Left cardiac atrium (tissue), 4 donors: ENCODE data around the gene GORASP2. TPM values are rescaled to one million over a fixed set of nuclear protein-coding genes. Genes with fewer than 3 reads are reported as not detected.

Experiments used
- ATAC-seq, 2 donors: fragments of 200-7000 bp; cut with Tn5 transposase; one replicate each; pipeline ENCODE4 v1.9.1; 2020; ENCODE audit warnings: mild to moderate bottlenecking in 2 of 2, moderate library complexity in 2 of 2
- DNase-seq: peaks from one replicate; pipeline ENCODE4 v3.0.0-alpha.2; 2020
- intact Hi-C, 2 donors: fragments of 100-400 bp; cut with DNase I; formaldehyde crosslinking; loops; one replicate each; pipeline versions ENCODE4 v1.14.1 to v1.15.1; 2022 to 2023
- total RNA-seq, 2 donors: library from RNA; stranded (reverse); fragmentation: NEBNext Ultra II Directional; extraction: Animal tissue kit (Norgen Biotek cat#: 25700); gene quantifications; one replicate each; pipeline ENCODE4 v1.2.1, GENCODE V29; 2021
- donor health status: DM: no; HTN: yes; CAD: no.
- donor health status: DM: no; HTN: yes; CAD: no; lungs with severe emphysema.
- donor health status: DM: yes; HTN: yes; CAD: no.
- donor health status: Dilated cardiomyopathy.

Gene GORASP2
- total RNA-seq, 2 donors from 2014 or later, result 55.7 to 80.4 TPM

DNA sequence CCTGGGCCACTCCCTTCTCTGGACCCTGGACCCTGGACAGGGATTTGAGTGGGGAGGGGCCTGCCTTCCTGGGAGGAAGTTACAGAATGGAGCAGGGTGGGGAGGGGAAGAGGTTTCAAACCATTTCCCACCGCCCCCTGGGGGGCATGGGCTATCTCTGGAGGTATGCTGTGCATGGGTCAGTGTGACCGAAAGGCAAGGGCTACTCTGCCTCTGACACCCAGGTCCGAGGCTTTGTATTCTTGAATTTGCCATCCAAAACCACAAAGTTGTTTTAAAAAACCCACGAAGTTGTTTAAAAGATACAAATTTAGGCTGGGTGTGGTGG, 46.9 kb downstream of the GORASP2 start:
- DNase-seq (no peak), ATAC-seq (no peak)
- intact Hi-C loops, result loop anchor here in 1 of 2 donors (2.0 kb wide), 1 partner anchor 441 kb away; no protein-coding TSS in a partner anchor

DNA sequence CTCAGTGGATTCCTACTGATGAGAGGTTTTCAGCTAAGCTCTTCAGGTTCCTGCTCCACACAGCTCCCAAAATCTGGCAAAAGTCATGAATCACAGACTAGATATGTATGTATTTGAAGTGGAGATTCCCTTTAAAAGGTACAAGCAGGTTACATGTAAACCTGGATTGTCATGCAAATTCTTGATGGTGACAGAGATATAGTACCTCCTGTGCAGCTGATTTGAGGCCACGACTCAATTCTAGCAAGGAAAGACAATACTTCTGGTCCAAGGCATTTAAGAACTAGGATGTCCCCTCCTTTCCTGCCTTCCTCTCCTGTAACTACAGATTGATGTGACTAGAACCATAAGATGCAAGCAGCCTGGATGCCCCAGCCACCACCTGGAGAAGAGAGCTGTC, 55.0 kb downstream of the GORASP2 start:
- ATAC-seq (no peak), DNase-seq (no peak)
- intact Hi-C loops, result no loop called here

- DNase-seq, result no peak
- no peak for ATAC-seq
- intact Hi-C loops, result no loop called here
Measured at GRCh38 chr2:170985407-170985806, 56.4 kb downstream of the GORASP2 start.

- DNase-seq, result no peak
- intact Hi-C loops, result no loop called here
- no peak for ATAC-seq
Measured at GRCh38 chr2:170986566-170987258, 57.7 kb downstream of the GORASP2 start.

DNA sequence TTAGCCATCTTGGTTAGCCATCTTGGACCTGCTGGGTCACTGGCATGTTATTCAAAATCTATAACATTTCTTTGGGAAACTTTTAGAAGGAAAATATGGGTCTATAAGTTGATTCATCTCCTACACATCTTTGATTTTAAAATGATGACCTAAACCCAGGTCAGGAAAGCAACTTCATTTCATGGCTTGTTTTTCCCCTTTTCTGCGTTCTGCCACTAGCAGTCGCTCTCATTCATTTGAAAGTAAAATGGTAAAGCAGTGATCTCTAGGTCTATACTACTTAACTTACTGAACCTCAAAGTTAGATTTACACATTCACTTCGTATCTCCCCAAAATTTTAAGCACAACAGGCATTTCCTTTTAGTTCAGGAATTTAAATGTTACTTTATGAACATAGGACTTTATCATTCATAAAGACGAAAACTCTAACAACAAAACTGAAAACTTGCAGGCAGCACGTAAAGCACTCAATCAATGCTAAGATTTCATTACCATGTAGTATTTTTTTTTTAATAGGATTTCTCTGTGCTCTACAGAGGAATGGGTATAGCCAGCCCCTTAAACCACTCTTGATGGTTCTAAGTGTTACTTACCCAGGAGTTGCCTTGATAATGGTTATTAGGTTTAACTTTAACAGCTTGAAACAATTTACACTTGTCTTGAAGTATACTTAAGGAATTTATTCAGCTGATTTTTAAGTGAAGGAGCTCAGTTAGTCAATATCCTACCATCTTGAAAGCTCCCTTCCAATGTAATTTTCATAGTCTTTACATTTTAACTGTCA, 62.5 kb downstream of the GORASP2 start:
- no peak for DNase-seq
- intact Hi-C loops, result no loop called here

DNA sequence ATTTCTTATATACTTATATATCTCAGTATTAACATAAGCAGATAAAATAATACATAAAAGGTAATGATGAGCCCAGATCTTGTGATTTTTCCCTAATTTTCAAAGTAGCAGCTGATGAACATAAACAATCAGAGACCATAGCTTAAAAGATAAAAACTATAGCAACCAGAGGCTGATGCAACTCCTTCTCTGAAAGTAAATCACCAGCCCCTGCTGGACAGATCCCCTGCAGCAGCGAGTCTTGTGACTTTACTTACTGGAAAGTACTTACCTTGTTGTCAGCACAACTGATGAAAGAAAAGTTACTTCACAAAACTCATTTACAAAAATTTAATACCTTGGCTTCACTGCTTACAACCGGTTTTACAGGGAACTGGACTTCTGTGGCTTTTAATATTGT, 67.3 kb downstream of the GORASP2 start:
- DNase-seq (no peak), ATAC-seq (no peak)
- intact Hi-C loops, result no loop called here

More for the DNA sequence above, 62.5 kb downstream of the GORASP2 start:
- no peak for ATAC-seq

- intact Hi-C loops, result no loop called here
- ATAC-seq (no peak), DNase-seq (no peak)
Measured at GRCh38 chr2:170997893-170998597, 69.0 kb downstream of the GORASP2 start.

DNA sequence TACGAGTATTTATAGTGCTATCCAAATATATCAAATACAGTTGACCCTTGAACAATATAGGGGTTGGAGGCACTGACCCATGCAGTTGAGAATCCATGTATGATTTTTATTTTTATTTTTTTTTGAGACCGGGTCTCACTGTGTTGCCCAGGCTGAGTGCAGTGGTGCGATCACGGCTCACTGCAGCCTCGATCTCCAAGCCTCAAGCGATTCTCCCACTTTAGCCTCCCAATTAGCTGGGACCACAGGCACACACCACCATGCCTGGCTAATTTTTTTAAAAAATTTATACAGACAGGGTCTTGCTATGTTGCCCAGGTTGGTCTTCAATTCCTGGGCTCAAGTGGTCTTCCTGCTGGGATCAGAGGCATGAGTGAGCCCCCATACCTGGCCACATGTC, 70.6 kb downstream of the GORASP2 start:
- intact Hi-C loops, result no loop called here
- no peak for DNase-seq
- no peak for ATAC-seq

GRCh38 chr2:171004363-171004762, 75.3 kb downstream of the GORASP2 start:
- ATAC-seq (no peak), DNase-seq (no peak)
- intact Hi-C loops, result no loop called here

GRCh38 chr2:171004833-171005232, 75.8 kb downstream of the GORASP2 start:
- no peak for ATAC-seq
- DNase-seq, result no peak
- intact Hi-C loops, result no loop called here

GRCh38 chr2:171008550-171009205, 79.6 kb downstream of the GORASP2 start:
- intact Hi-C loops, result no loop called here
- DNase-seq (no peak), ATAC-seq (no peak)

DNA sequence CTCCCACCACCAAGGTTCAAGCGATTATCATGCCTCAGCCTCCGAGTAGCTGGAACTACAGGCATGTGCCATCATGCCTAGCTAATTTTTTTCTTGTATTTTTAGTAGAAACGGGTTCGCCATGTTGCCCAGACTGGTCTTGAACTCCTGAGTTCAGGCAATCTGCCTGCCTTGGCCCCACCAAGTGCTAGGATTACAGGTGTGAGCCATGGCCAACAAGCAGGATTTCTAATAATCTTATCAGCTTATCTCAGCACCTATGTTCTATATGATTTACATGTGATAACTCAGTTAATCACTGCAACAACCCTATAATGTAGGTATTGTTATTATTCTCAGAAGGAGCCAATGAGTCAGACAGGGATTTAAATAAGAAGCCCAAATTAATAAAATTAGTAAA, 80.3 kb downstream of the GORASP2 start:
- ATAC-seq (no peak), DNase-seq (no peak)
- intact Hi-C loops, result no loop called here

DNA sequence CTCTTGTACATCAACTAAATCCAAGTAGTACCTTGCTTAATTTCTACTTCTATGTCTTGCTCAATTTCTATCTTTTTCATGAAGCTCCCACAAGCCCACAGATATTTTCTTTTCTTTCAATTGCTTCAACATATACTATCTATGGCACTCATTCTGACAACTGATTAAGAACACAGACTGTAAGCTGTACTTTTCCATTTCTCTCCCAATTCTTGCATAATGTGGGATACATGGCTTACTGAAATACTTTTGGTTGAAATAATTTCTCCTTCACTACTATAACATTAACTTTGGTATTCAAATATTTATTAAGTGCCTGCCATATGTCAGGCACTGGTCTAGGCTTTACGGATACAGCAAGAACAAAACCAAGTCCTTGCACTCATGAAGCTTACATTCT, 84.8 kb downstream of the GORASP2 start:
- intact Hi-C loops, result no loop called here
- no peak for DNase-seq

DNA sequence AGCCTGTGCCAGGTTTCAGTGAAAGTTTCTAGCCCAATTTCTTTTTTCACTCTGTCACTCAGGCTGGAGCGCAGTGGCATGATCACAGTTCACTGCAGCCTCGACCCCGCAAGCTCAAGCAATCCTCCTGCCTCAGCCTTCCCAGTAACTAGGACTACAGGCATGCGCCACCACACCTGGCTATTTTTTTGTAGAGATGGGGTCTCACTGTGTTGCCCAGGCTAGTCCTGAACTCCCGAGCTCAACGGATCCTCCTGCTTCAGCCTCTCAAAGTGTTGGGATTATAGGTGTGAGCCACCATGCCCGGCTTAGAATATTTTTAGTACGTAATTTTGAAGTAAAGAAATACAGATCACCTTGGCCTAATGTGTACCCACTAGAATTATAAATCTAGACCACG, 87.1 kb downstream of the GORASP2 start:
- DNase-seq, result no peak
- no peak for ATAC-seq
- intact Hi-C loops, result no loop called here

More for the DNA sequence above, 84.8 kb downstream of the GORASP2 start:
- ATAC-seq, result no peak

Other genes with a start within 250 kb of the GORASP2 start
- gene SP5, start 213.9 kb upstream of the GORASP2 start, total RNA-seq, result under 1 TPM in 1 of 2 donors, not detected in 1; 0.16 TPM
- gene ERICH2, start 158.9 kb upstream of the GORASP2 start, total RNA-seq, result 1 to 10 TPM; 1.2 TPM
- not detected for gene GAD1, start 112.4 kb upstream of the GORASP2 start, total RNA-seq
- gene TLK1, start 231.6 kb downstream of the GORASP2 start, total RNA-seq, result 10 to 100 TPM; 31.5 to 31.8 TPM